DMS 273 (cell line): ENCODE results near the gene ANKRD49.

Experiments
- DNase-seq: peaks from one replicate; lab custom pipeline; 2025; ENCODE audit not compliant: unreplicated experiment; lab: John Stamatoyannopoulos, UW

ANKRD49 gene

GRCh38 chr11:94493281-94494125, at the start of gene ANKRD49, which contains the start of gene MRE11:
TSS of gene ANKRD49 (plus strand) at chr11:94493984. CDS start at chr11:94496694, 2,710 bp downstream.
TSS of gene MRE11 (minus strand) at chr11:94493844. CDS start at chr11:94492801, 1,043 bp downstream.
- peak; percentile 98 for DNase-seq

- no peak for DNase-seq
These were observed 48.1 kb upstream of the ANKRD49 start for GRCh38 chr11:94445641-94446040.

- DNase-seq, result no peak
These were observed 46.6 kb upstream of the ANKRD49 start for GRCh38 chr11:94447149-94447548.

- no peak for DNase-seq
These were observed 44.8 kb upstream of the ANKRD49 start for GRCh38 chr11:94449029-94449428.

- no peak for DNase-seq
These were observed 44.3 kb upstream of the ANKRD49 start for GRCh38 chr11:94449437-94449836.

- DNase-seq, result no peak
These were observed 43.7 kb upstream of the ANKRD49 start for GRCh38 chr11:94450048-94450447.

GRCh38 chr11:94452988-94453387, 40.8 kb upstream of the ANKRD49 start:
- DNase-seq, result no peak

GRCh38 chr11:94454301-94454700, 39.5 kb upstream of the ANKRD49 start:
- no peak for DNase-seq

GRCh38 chr11:94455861-94456260, 37.9 kb upstream of the ANKRD49 start:
- DNase-seq, result no peak

GRCh38 chr11:94457118-94458029, 36.4 kb upstream of the ANKRD49 start:
- no peak for DNase-seq

GRCh38 chr11:94459576-94459975, 34.2 kb upstream of the ANKRD49 start:
- DNase-seq, result no peak

GRCh38 chr11:94469416-94469815, 24.4 kb upstream of the ANKRD49 start:
- no peak for DNase-seq

GRCh38 chr11:94472916-94473799, 20.6 kb upstream of the ANKRD49 start:
- DNase-seq, result no peak

- DNase-seq, result no peak
These were observed 16.2 kb upstream of the ANKRD49 start for GRCh38 chr11:94477624-94478023.

GRCh38 chr11:94481342-94481741, 12.4 kb upstream of the ANKRD49 start:
- DNase-seq, result no peak

- no peak for DNase-seq
These were observed 7.7 kb upstream of the ANKRD49 start for GRCh38 chr11:94486068-94486467.

GRCh38 chr11:94494126-94494680, 419 bp downstream of the ANKRD49 start:
- peak; percentile 37 for DNase-seq

- no peak for DNase-seq
These were observed 6.4 kb downstream of the ANKRD49 start for GRCh38 chr11:94500181-94500580.

- no peak for DNase-seq
These were observed 7.7 kb downstream of the ANKRD49 start for GRCh38 chr11:94501522-94501921.

GRCh38 chr11:94504689-94505293, 11.0 kb downstream of the ANKRD49 start:
- peak; percentile 58 for DNase-seq
